K562 (cell line): ENCODE results near the gene NDUFAF2. TPM values are rescaled to one million over a fixed set of nuclear protein-coding genes. Genes with fewer than 3 reads are reported as not detected.

Experiments
- ATAC-seq: fragments of 200-7000 bp; cut with Tn5 transposase; 3 replicates; pipeline ENCODE4 v1.9.1; 2020; ENCODE audit warnings: moderate library complexity
- BruUV-seq: library from RNA; stranded (reverse); fragments of 400-500 nt; replicated peaks from 2 replicates; lab custom pipeline; 2021; lab: Mats Ljungman, UMichigan
- CTCF ChIA-PET: fragments of 300-600 bp; formaldehyde crosslinking; extraction: SDS; loops from one replicate; lab custom pipeline; 2021; ENCODE audit warnings: low intra/inter-chr PET ratio; lab: Yijun Ruan, JAX
- POLR2A ChIA-PET: fragments of 300-600, 350-650 bp; sonication (Branson Sonifier 250); formaldehyde crosslinking; extraction: SDS; loops from one replicate; lab custom pipeline; 2021; ENCODE audit warnings: antibody characterized with exemption, inconsistent platforms; lab: Yijun Ruan, JAX
- DNase-seq, 4 experiments: peaks; one replicate each; pipeline versions ENCODE4 v3.0.0 to v3.0.0-alpha.2; 2011 to 2018; ENCODE audit warnings: low spot score in 3 of 4, mixed read lengths in 3 of 4; ENCODE audit errors: extremely low read depth in 1 of 4
- FAIRE-seq: peaks from 2 replicates; lab custom pipeline; 2011; peaks lifted over from hg19 to GRCh38; lab: Jason Lieb, UNC
- H2AFZ ChIP-seq: 2 replicates; pipeline ENCODE4 v1.6.0; 2011; ENCODE audit warnings: low read depth, low read length, control low read depth, inconsistent platforms
- H3K27ac ChIP-seq: fragments of 200-600 bp; 3 replicates; pipeline ENCODE4 v1.8.0; 2011; ENCODE audit warnings: low read depth, mild to moderate bottlenecking, control low read depth, inconsistent platforms, low read length, moderate library complexity, mixed read lengths; ENCODE audit errors: extremely low read depth
- H3K27me3 ChIP-seq, 2 experiments: fragments of 300-600 bp in 1 of 2; 2 replicates in 1 of 2; 3 replicates in 1 of 2; pipeline versions ENCODE4 v1.6.0 to v1.8.0; 2011; ENCODE audit warnings: inconsistent platforms in 2 of 2, low read length in 2 of 2, mild to moderate bottlenecking in 1 of 2, mixed read lengths in 1 of 2, moderate library complexity in 1 of 2; ENCODE audit not compliant: control insufficient read depth in 2 of 2, insufficient read depth in 2 of 2
- H3K36me3 ChIP-seq: fragments of 300-600 bp; 3 replicates; pipeline ENCODE4 v1.8.0; 2011; ENCODE audit warnings: mild to moderate bottlenecking, low read length, inconsistent platforms; ENCODE audit not compliant: control insufficient read depth, insufficient read depth
- H3K4me1 ChIP-seq, 2 experiments: fragments of 200-600 bp in 1 of 2; replicated peaks in 1 of 2; 2 replicates in 1 of 2; 3 replicates in 1 of 2; pipeline versions ENCODE4 v1.5.1 to v1.8.0; 2011; ENCODE audit warnings: inconsistent platforms in 2 of 2, low read length in 2 of 2, mild to moderate bottlenecking in 1 of 2, mixed read lengths in 1 of 2, moderate library complexity in 1 of 2; ENCODE audit not compliant: control insufficient read depth in 2 of 2, insufficient read depth in 2 of 2
- H3K4me2 ChIP-seq: 2 replicates; pipeline ENCODE4 v1.6.1; 2011; ENCODE audit warnings: low read length, control low read depth, inconsistent platforms, mixed read lengths; ENCODE audit not compliant: insufficient read depth
- H3K4me3 ChIP-seq: fragments of 200-600 bp; sonication (generic), shearing (Covaris generic); 2 replicates; pipeline ENCODE4 v1.5.1; 2016; ENCODE audit warnings: control low read depth, inconsistent platforms
- H3K79me2 ChIP-seq: fragments of 200-600 bp; 3 replicates; pipeline ENCODE4 v1.8.0; 2011; ENCODE audit warnings: low read length, inconsistent platforms; ENCODE audit not compliant: control insufficient read depth, insufficient read depth
- H3K9ac ChIP-seq, 2 experiments: 2 replicates each; pipeline versions ENCODE4 v1.6.0 to v1.6.1; 2011; ENCODE audit warnings: low read depth in 2 of 2, low read length in 2 of 2, control low read depth in 1 of 2, inconsistent platforms in 1 of 2, mild to moderate bottlenecking in 1 of 2, mixed read lengths in 1 of 2; ENCODE audit not compliant: insufficient read depth in 1 of 2
- H3K9me1 ChIP-seq: one replicate; pipeline ENCODE4 v1.6.0; 2011; ENCODE audit warnings: inconsistent platforms, mild to moderate bottlenecking, low read length, moderate library complexity; ENCODE audit not compliant: control insufficient read depth, insufficient read depth
- H3K9me3 ChIP-seq: replicated peaks from 2 replicates; pipeline ENCODE4 v1.5.1; 2011; ENCODE audit warnings: low read depth, low read length, inconsistent platforms; ENCODE audit not compliant: control insufficient read depth, insufficient read depth
- H4K20me1 ChIP-seq: replicated peaks from 2 replicates; pipeline ENCODE4 v1.6.1; 2011; ENCODE audit warnings: low read length, inconsistent platforms, mixed read lengths; ENCODE audit not compliant: control insufficient read depth, insufficient read depth
- ADNP ChIP-seq: fragments of 200-800 bp; sonication (Bioruptor generic); IDR thresholded peaks from 2 replicates; pipeline ENCODE4 v1.6.1; 2016; ENCODE audit warnings: missing genetic modification characterization, missing compliant biosample characterization
- CBFA2T3 ChIP-seq: fragments of 450-650 bp; IDR thresholded peaks from 2 replicates; pipeline ENCODE4 v1.6.1; 2017
- FOXO4 ChIP-seq: fragments of 450-650 bp; formaldehyde crosslinking; IDR thresholded peaks from 2 replicates; pipeline ENCODE4 v1.4.0; 2020; ENCODE audit warnings: mild to moderate bottlenecking, moderate library complexity
- HOXB6 ChIP-seq: fragments of 250-450 bp; sonication (Bioruptor Pico); IDR thresholded peaks from 2 replicates; pipeline ENCODE4 v1.5.1; 2022; ENCODE audit warnings: mild to moderate bottlenecking, borderline replicate concordance
- KAT8 ChIP-seq: fragments of 450-650 bp; IDR thresholded peaks from 2 replicates; pipeline ENCODE4 v1.6.1; 2016; ENCODE audit warnings: low read depth, mild to moderate bottlenecking
- KLF16 ChIP-seq: IDR thresholded peaks from 2 replicates; pipeline ENCODE4 v1.6.1; 2016; ENCODE audit warnings: antibody characterized with exemption
- MCM2 ChIP-seq: fragments of 450-650 bp; IDR thresholded peaks from 2 replicates; pipeline ENCODE4 v1.6.1; 2017; ENCODE audit warnings: low read depth, mild to moderate bottlenecking
- NR2F6 ChIP-seq: fragments of 450-650 bp; formaldehyde crosslinking; IDR thresholded peaks from 2 replicates; pipeline ENCODE4 v1.4.0; 2020; ENCODE audit warnings: mild to moderate bottlenecking
- RAD21 ChIP-seq, 2 experiments: fragments of 250-450 bp in 1 of 2; fragments of 450-650 bp in 1 of 2; sonication (Bioruptor Pico) in 1 of 2; formaldehyde crosslinking in 1 of 2; IDR thresholded peaks in 1 of 2; conservative IDR thresholded peaks in 1 of 2; 2 replicates each; pipeline versions ENCODE4 v1.4.0 to v1.8.0; 2020 to 2022; ENCODE audit warnings: mild to moderate bottlenecking in 2 of 2, moderate library complexity in 1 of 2
- RBM22 ChIP-seq: fragments of 200-400 bp; formaldehyde crosslinking; IDR thresholded peaks from 2 replicates; pipeline ENCODE4 v1.6.1; 2018; ENCODE audit warnings: low read length, low read depth; ENCODE audit not compliant: poor library complexity, severe bottlenecking
- ZNF165 ChIP-seq: fragments of 250-450 bp; sonication (Bioruptor Pico); IDR thresholded peaks from 2 replicates; pipeline ENCODE4 v1.4.0; 2020; ENCODE audit warnings: borderline replicate concordance
- ZNF41 ChIP-seq: fragments of 250-450 bp; sonication (Bioruptor Pico); conservative IDR thresholded peaks from 2 replicates; pipeline ENCODE4 v1.4.0; 2020; ENCODE audit warnings: mild to moderate bottlenecking
- ZNF77 ChIP-seq: fragments of 250-450 bp; sonication (Bioruptor Pico); IDR thresholded peaks from 2 replicates; pipeline ENCODE4 v1.5.0; 2020
- WGBS: fragments of 100-300 bp; shearing (Covaris generic); methylation state at CpG from one replicate; pipeline ENCODE4 v1.1.6; 2016; ENCODE audit warnings: low coverage, mixed read lengths; ENCODE audit not compliant: insufficient coverage; ENCODE audit errors: missing lambda C conversion rate; 5-methylcytosine and 5-hydroxymethylcytosine counted together
- in situ Hi-C: fragments of 300-500 bp; cut with MboI; formaldehyde crosslinking; loops from 4 replicates; pipeline ENCODE4 v1.15.0; 2018; ENCODE audit warnings: inconsistent platforms, mixed read lengths
- intact Hi-C: fragments of 100-400 bp; cut with micrococcal nuclease; formaldehyde crosslinking; loops from 2 replicates; pipeline ENCODE4 v1.14.2; 2022
- polyA plus RNA-seq, 8 experiments: library from polyadenylated mRNA; depleted of rRNA in 4 of 8; stranded (reverse) in 5 of 8; unstranded in 3 of 8; fragments of >200 nt; fragmentation: Nextera tagmentation in 2 of 8; fragmentation: Illumina TruSeq in 1 of 8; extraction: Ambion mirVana in 2 of 8; extraction: Trizol in 1 of 8; gene quantifications; 2 replicates each; pipeline versions ENCODE4 v1.2.1 to v1.2.3, GENCODE V29; 2011 to 2014; ENCODE audit warnings: inconsistent platforms in 1 of 8, missing spikeins in 1 of 8
- total RNA-seq, 7 experiments: library from RNA; depleted of rRNA in 6 of 7; stranded (reverse); fragments of >200 nt in 6 of 7; fragmentation: Illumina TruSeq in 2 of 7; extraction: Trizol in 2 of 7; gene quantifications; 2 replicates each; pipeline versions ENCODE4 v1.2.1 to v1.2.3, GENCODE V29; 2011 to 2021; ENCODE audit warnings: low replicate concordance in 1 of 7

Gene NDUFAF2
- total and polyA plus RNA-seq, 9 of the 15 experiments (the other 6 are each of a cell fraction or from before 2014, with no cell fraction given), result 56.0 to 155 (median 95.9) TPM

DNA sequence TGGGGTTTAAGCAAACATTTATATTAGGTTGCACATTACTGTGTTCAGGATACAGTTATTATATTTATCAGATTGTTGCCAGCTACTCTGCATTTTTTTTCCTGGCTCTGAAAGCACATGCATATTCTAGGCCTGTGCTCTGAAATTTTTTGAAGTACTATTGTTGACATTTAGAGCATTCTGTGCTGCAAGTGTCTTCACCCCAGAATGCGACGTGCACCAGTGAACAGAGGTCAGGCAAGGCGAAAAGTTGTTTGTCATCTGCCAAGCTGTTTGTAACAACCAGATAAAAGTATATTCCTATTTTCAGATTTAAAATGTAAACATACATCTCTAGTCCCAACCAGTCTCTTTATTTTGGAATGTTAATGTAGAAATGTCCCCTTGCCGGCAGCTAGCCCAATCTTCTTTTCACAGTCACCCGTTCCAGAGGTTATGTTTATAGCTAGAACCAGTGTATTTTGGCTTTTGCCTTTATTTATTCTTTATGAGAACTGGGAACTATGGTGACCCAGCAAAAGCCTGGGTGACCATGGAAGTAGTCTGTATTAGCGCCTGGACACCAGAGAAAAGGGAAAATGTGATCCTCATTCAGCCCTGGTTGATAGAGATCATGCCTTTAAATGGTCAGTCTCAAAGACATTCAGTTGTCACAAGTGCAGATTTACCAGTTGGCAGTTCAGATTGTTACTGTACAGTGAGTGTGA, 84.6 kb downstream of the NDUFAF2 start:
- no peaks in the 10 kb centered on the region for H3K36me3 ChIP-seq
- no peak for TF ChIP-seq RBM22
- no peak for TF ChIP-seq MCM2
- no peak for TF ChIP-seq KLF16
- no peak for TF ChIP-seq FOXO4 (CRISPR knock-in tag)
- TF ChIP-seq ZNF77 (CRISPR knock-in tag), result no peak
- no peak for TF ChIP-seq ADNP
- TF ChIP-seq HOXB6 (CRISPR knock-in tag), result no peak
- TF ChIP-seq RAD21 (CRISPR knock-in tag; conservative IDR thresholded peaks at IDR 0.05 in 1 of 2, IDR thresholded peaks at IDR 0.05 in 1 of 2), result no peak
- no peak for TF ChIP-seq NR2F6
- TF ChIP-seq ZNF41, result no peak
- no peak for TF ChIP-seq CBFA2T3
- TF ChIP-seq ZNF165 (CRISPR knock-in tag), result no peak
- no peak for TF ChIP-seq KAT8
- FAIRE-seq (no peak), ATAC-seq (no peak), DNase-seq (no peak)
- H3K4me1 ChIP-seq, result no peaks in the 10 kb centered on the region
- no peaks in the 10 kb centered on the region for H3K9me1 ChIP-seq
- no peak overlapping the region for H2AFZ ChIP-seq
- no peak overlapping the region for H3K27ac ChIP-seq
- peaks cover 2% of the 10 kb centered on the region; the same call in 1 of the 3 replicates for H3K79me2 ChIP-seq
- POLR2A ChIA-PET, result interaction anchor here (1.0 kb wide), 1 partner anchor 17 kb away, joined by 3 read pairs; no protein-coding TSS in a partner anchor
- intact Hi-C loops (no loop called here), in situ Hi-C loops (no loop called here)
- H3K9me3 ChIP-seq, result no peaks in the 10 kb centered on the region
- no peak overlapping the region for H3K4me2 ChIP-seq
- WGBS, result 75% methylated on average over 6 of the region's 6 CpGs
- BruUV-seq, result no TSS peak
- no peaks in the 10 kb centered on the region for H4K20me1 ChIP-seq
- H3K27me3 ChIP-seq, result no peaks in the 10 kb centered on the region
- H3K9ac ChIP-seq, result no peak overlapping the region
- CTCF ChIA-PET, result no interaction called here
- no peak overlapping the region for H3K4me3 ChIP-seq
